Measurements from ENCODE around the gene ZSCAN30.

The ZSCAN30 gene

GRCh38 chr18:35248429-35248828 is 41.6 kb downstream of the ZSCAN30 start:
- no peak overlapping the region for H3K4me3 ChIP-seq (ENCODE audit: low read depth, low read length)
- no peak for DNase-seq (ENCODE audit: low read depth)
- no peak for TF ChIP-seq CTCF (IDR thresholded peaks at IDR 0.05; ENCODE audit: insufficient read depth, low read depth, low read length, missing control alignments)

- TF ChIP-seq CTCF (IDR thresholded peaks at IDR 0.05; ENCODE audit: insufficient read depth, low read depth, low read length, missing control alignments): no peak
- no peak for DNase-seq (ENCODE audit: low read depth)
- H3K4me3 ChIP-seq (ENCODE audit: low read depth, low read length): no peak overlapping the region
Measured at GRCh38 chr18:35247412-35248249, 42.4 kb downstream of the ZSCAN30 start.

- H3K4me3 ChIP-seq (ENCODE audit: low read depth, low read length): no peak overlapping the region
- no peak for TF ChIP-seq CTCF (IDR thresholded peaks at IDR 0.05; ENCODE audit: insufficient read depth, low read depth, low read length, missing control alignments)
- no peak for DNase-seq (ENCODE audit: low read depth)
Measured at GRCh38 chr18:35246831-35247230, 43.2 kb downstream of the ZSCAN30 start.

GRCh38 chr18:35245719-35246317 is 44.2 kb downstream of the ZSCAN30 start:
- no peak for DNase-seq (ENCODE audit: low read depth)
- H3K4me3 ChIP-seq (ENCODE audit: low read depth, low read length): no peak overlapping the region
- no peak for TF ChIP-seq CTCF (IDR thresholded peaks at IDR 0.05; ENCODE audit: insufficient read depth, low read depth, low read length, missing control alignments)

- H3K4me3 ChIP-seq (ENCODE audit: low read depth, low read length): no peak overlapping the region
- DNase-seq (ENCODE audit: low read depth): no peak
- no peak for TF ChIP-seq CTCF (IDR thresholded peaks at IDR 0.05; ENCODE audit: insufficient read depth, low read depth, low read length, missing control alignments)
Measured at GRCh38 chr18:35244671-35245070, 45.4 kb downstream of the ZSCAN30 start.

- DNase-seq (ENCODE audit: low read depth): no peak
- no peak for TF ChIP-seq CTCF (IDR thresholded peaks at IDR 0.05; ENCODE audit: insufficient read depth, low read depth, low read length, missing control alignments)
- no peak overlapping the region for H3K4me3 ChIP-seq (ENCODE audit: low read depth, low read length)
Measured at GRCh38 chr18:35242426-35242825, 47.6 kb downstream of the ZSCAN30 start.
